HEK293T (cell line): Measurements from ENCODE around the gene PTPN3.

Source experiments
- CTCF ChIA-PET: fragments of 350-600 bp; formaldehyde crosslinking; extraction: SDS; loops from one replicate; lab custom pipeline; 2021; ENCODE audit warnings: antibody characterized with exemption, inconsistent platforms; lab: Yijun Ruan, JAX
- POLR2A ChIA-PET: fragments of 350-600 bp; formaldehyde crosslinking; extraction: SDS; loops from one replicate; lab custom pipeline; 2020; ENCODE audit warnings: antibody characterized with exemption, inconsistent platforms; lab: Yijun Ruan, JAX
- DNase-seq: peaks from one replicate; pipeline ENCODE4 v3.0.0; 2012; ENCODE audit warnings: mixed read lengths; ENCODE audit errors: extremely low spot score
- ARNT ChIP-seq: fragments of 450-650 bp; IDR thresholded peaks from 2 replicates; pipeline ENCODE4 v1.6.1; 2017; ENCODE audit warnings: mild to moderate bottlenecking
- BHLHE40 ChIP-seq: fragments of 450-650 bp; IDR thresholded peaks from 2 replicates; pipeline ENCODE4 v1.6.1; 2016; ENCODE audit warnings: mild to moderate bottlenecking, moderate library complexity, borderline replicate concordance
- CTBP1 ChIP-seq: fragments of 450-650 bp; IDR thresholded peaks from 2 replicates; pipeline ENCODE4 v1.6.1; 2016; ENCODE audit warnings: borderline replicate concordance
- ELF4 ChIP-seq: fragments of 450-650 bp; IDR thresholded peaks from 2 replicates; pipeline ENCODE4 v1.6.1; 2017; ENCODE audit warnings: antibody characterized with exemption
- FOXA1 ChIP-seq: fragments of 450-650 bp; IDR thresholded peaks from 2 replicates; pipeline ENCODE4 v1.6.1; 2016; ENCODE audit warnings: mild to moderate bottlenecking
- FOXK2 ChIP-seq: fragments of 450-650 bp; IDR thresholded peaks from 2 replicates; pipeline ENCODE4 v1.6.1; 2016; ENCODE audit warnings: mild to moderate bottlenecking
- FOXM1 ChIP-seq: fragments of 450-650 bp; IDR thresholded peaks from 2 replicates; pipeline ENCODE4 v1.6.1; 2017; ENCODE audit warnings: mild to moderate bottlenecking, borderline replicate concordance
- HDGF ChIP-seq: fragments of 450-650 bp; IDR thresholded peaks from 2 replicates; pipeline ENCODE4 v1.6.1; 2017; ENCODE audit warnings: antibody characterized with exemption, borderline replicate concordance
- L3MBTL2 ChIP-seq: fragments of 450-650 bp; conservative IDR thresholded peaks from 2 replicates; pipeline ENCODE4 v1.6.1; 2016; ENCODE audit warnings: mild to moderate bottlenecking
- LEF1 ChIP-seq: fragments of 450-650 bp; IDR thresholded peaks from 2 replicates; pipeline ENCODE4 v1.6.1; 2017; ENCODE audit warnings: mild to moderate bottlenecking, borderline replicate concordance
- NFRKB ChIP-seq: fragments of 450-650 bp; IDR thresholded peaks from 2 replicates; pipeline ENCODE4 v1.6.1; 2016; ENCODE audit warnings: mild to moderate bottlenecking, moderate library complexity
- PKNOX1 ChIP-seq: fragments of 450-650 bp; IDR thresholded peaks from 2 replicates; pipeline ENCODE4 v1.6.1; 2016
- SP1 ChIP-seq: fragments of 450-650 bp; IDR thresholded peaks from 2 replicates; pipeline ENCODE4 v1.6.1; 2017
- SUZ12 ChIP-seq: fragments of 450-650 bp; IDR thresholded peaks from 2 replicates; pipeline ENCODE4 v1.6.1; 2016; ENCODE audit warnings: mild to moderate bottlenecking
- TARDBP ChIP-seq: fragments of 450-650 bp; IDR thresholded peaks from 2 replicates; pipeline ENCODE4 v1.6.1; 2016
- ZNF384 ChIP-seq: fragments of 450-650 bp; IDR thresholded peaks from 2 replicates; pipeline ENCODE4 v1.6.1; 2016

The PTPN3 gene

DNA sequence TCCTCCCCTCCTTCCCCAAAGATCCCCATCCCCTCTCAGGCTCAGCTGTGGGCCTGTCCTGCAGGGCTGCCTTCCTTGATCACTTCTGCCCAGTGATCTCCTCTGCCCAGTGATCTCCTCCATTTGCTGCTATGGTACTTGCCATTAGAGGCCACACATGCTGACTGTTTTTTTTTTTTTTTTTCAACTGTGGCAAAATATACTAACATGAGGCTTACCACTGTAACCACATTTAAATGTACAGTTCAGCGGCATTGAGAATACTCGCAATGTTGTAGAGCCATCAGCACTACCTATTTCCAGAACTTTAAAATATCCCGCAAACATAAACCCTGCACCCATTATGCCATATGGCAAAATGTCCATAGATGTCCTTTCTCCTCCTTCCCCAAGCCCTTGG is 115.5 kb downstream of the PTPN3 start:
- TF ChIP-seq FOXM1: no peak
- TF ChIP-seq ARNT: no peak
- TF ChIP-seq ZNF384: no peak
- TF ChIP-seq TARDBP: no peak
- no peak for TF ChIP-seq ELF4
- TF ChIP-seq SUZ12: no peak
- TF ChIP-seq L3MBTL2: no peak
- no peak for TF ChIP-seq FOXA1
- CTCF ChIA-PET: no interaction called here
- POLR2A ChIA-PET: no interaction called here
- no peak for DNase-seq

DNA sequence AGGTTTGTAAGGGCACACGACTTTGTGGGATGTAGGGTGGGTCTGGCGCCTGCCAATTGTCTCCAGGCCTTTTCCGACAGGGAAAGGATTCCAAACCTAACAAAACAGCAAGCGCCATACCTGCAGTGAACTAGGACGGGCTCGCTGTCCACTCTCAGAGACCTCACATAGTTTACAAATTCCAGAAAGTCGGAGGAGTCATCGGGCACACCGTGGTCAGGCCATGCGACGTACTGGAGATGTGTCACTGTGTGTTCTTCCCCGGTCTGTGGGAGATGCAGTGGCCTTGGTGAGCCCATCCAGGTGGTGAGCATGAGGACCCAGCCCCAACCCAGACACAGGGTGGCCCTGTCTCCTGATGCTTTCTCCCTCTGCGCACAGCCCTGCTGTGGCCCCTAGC is 115.9 kb downstream of the PTPN3 start:
- DNase-seq: no peak
- CTCF ChIA-PET: no interaction called here

DNA sequence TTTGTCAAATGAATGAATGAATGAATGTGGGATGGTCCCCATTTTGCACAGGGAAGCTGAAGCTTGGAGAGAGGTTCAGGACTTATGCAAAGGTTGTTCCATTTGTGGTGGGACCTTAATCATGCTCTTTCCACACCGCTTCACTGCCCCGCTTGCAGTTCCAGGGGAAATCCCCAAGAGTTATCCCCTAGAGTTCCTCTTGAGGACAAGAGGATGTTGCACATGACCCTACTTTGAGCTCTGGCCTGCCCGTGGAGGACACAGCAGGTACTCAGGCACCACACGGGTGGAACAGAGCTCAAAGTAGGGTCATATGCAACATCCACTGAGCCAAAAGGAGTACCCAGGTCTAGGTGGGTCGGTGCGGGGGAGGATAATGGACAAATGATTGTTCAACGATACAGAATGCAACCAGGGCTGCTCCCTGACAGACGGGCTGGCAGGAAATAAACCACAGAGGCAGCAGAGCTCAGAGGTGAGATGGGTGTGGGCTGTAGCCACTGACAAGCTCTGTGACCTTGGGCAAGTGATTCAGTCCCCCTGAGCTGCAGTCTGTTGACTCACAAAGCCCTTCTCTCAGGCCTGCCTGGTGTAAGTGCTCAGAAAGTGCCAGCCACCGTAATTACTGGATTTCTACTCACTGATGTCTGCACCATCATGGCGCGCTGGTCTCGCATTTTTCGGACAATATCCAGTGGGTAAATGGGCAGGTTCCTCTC is 116.9 kb downstream of the PTPN3 start:
- ChIA-PET POLR2A (no interaction called here), CTCF (no interaction called here)
- no peak for DNase-seq
- TF ChIP-seq NFRKB (no peak), ZNF384 (no peak), CTBP1 (no peak), L3MBTL2 (no peak), BHLHE40 (no peak), FOXM1 (no peak), HDGF (no peak), TARDBP (no peak), FOXA1 (no peak), PKNOX1 (no peak), ARNT (no peak), FOXK2 (no peak), ELF4 (no peak), SUZ12 (no peak), SP1 (no peak), LEF1 (no peak)

More for the DNA sequence above, 115.9 kb downstream of the PTPN3 start:
- TF ChIP-seq SP1 (no peak), SUZ12 (no peak), FOXM1 (no peak), FOXK2 (no peak), ARNT (no peak), LEF1 (no peak), TARDBP (no peak), BHLHE40 (no peak)
- POLR2A ChIA-PET: no interaction called here

DNA sequence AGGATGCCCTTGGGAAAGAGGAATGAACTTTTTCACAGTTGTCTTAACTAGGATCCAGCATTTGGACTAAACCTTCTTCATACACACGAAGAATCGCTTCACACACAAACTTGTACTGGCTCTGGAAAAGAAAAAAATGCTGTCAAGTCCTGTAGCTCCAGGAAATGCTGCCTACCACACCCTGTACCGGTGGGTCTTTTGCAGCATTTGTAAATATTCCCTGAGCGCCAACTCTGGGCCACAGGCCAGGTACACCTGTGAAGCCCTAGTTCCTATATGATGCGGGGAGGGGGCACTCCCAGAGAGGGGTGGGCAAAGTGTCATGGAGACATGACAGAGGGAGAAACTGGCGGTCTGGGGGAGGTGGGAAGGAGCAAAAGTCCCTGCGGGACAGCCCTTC is 118.6 kb downstream of the PTPN3 start:
- ChIA-PET CTCF (interaction anchor here (0.7 kb wide), 1 partner anchor 64 kb away, joined by 3 read pairs; no protein-coding TSS in a partner anchor), POLR2A (no interaction called here)
- DNase-seq: no peak
- TF ChIP-seq SUZ12 (no peak), HDGF (no peak), FOXM1 (no peak), BHLHE40 (no peak), FOXA1 (no peak), SP1 (no peak), ZNF384 (no peak), FOXK2 (no peak), ARNT (no peak), PKNOX1 (no peak), TARDBP (no peak), NFRKB (no peak), CTBP1 (no peak), LEF1 (no peak), L3MBTL2 (no peak)

DNA sequence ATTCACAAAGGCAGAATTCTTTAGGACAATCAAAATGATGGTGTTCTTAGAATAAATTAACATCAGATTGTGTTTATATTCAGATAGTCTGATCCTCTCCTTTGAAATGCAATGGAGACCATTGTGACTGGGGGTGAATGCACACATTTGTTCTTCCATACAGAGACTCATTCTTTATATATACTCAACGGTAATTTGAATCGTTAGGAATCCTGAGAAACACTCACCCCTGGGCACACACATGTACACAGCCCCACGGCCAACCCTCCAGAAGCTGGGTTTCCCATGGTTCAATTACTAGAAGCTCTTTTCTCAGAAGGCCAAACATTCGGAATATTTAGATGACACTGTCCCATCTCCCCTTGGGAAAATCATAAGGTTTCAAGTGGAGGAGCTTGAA is 119.8 kb downstream of the PTPN3 start:
- ChIA-PET CTCF (no interaction called here), POLR2A (interaction anchor here (0.6 kb wide), 1 partner anchor 19 kb away, joined by 3 read pairs; no protein-coding TSS in a partner anchor)
- no peak for DNase-seq
- TF ChIP-seq L3MBTL2 (no peak), FOXA1 (no peak), LEF1 (no peak)

GRCh38 chr9:109372246-109372645 is 125.9 kb downstream of the PTPN3 start:
- DNase-seq: no peak
- POLR2A ChIA-PET: no interaction called here
- CTCF ChIA-PET: no interaction called here
- no peak for TF ChIP-seq PKNOX1
- no peak for TF ChIP-seq FOXA1
- no peak for TF ChIP-seq SUZ12
- TF ChIP-seq FOXM1: no peak

GRCh38 chr9:109371374-109371773 is 126.7 kb downstream of the PTPN3 start:
- no peak for TF ChIP-seq TARDBP
- no peak for TF ChIP-seq SP1
- POLR2A ChIA-PET: no interaction called here
- CTCF ChIA-PET: no interaction called here
- no peak for DNase-seq
